ENCODE results near the gene CASP8. TPM values are rescaled to one million over a fixed set of nuclear protein-coding genes. Genes with fewer than 3 reads are reported as not detected.
"Not testable (repeated sequence)": the region's sequence is repeated elsewhere in the genome, so short reads cannot be mapped to it uniquely, and the experiment has no call there.

The CASP8 gene
- total RNA-seq, 4 donors from 2014 or later = 2.6 to 111 (median 20.7) TPM

- no peak for DNase-seq
- Histone ChIP-seq H3K4me1 (no peaks in the 10 kb centered on the region), H3K9me3 (no peaks in the 10 kb centered on the region), H3K27me3 (no peaks in the 10 kb centered on the region), H3K27ac (no peak overlapping the region), H3K4me3 (no peak overlapping the region), H3K36me3 (no peaks in the 10 kb centered on the region)
- intact Hi-C loops (cut with DNase I; ENCODE audit: low total_unique reads) = no loop called here
- no peak for TF ChIP-seq POLR2A (IDR thresholded peaks at IDR 0.05)
- TF ChIP-seq CTCF (IDR thresholded peaks at IDR 0.05) = no peak
Measured at GRCh38 chr2:201279079-201279478, 18.7 kb downstream of the CASP8 start.

GRCh38 chr2:201280191-201281040, 20.1 kb downstream of the CASP8 start:
- Histone ChIP-seq H3K9me3 (no peaks in the 10 kb centered on the region), H3K4me1 (no peaks in the 10 kb centered on the region), H3K27me3 (no peaks in the 10 kb centered on the region), H3K36me3 (no peaks in the 10 kb centered on the region), H3K4me3 (no peak overlapping the region), H3K27ac (no peak overlapping the region)
- intact Hi-C loops (cut with DNase I; ENCODE audit: low total_unique reads) = no loop called here
- no peak for TF ChIP-seq CTCF (IDR thresholded peaks at IDR 0.05)
- TF ChIP-seq POLR2A (IDR thresholded peaks at IDR 0.05) = no peak
- no peak for DNase-seq

GRCh38 chr2:201285499-201285898, 25.2 kb downstream of the CASP8 start:
- intact Hi-C loops (cut with DNase I; ENCODE audit: low total_unique reads) = no loop called here

GRCh38 chr2:201290457-201291148, 30.3 kb downstream of the CASP8 start:
- H3K27me3 ChIP-seq; H3K4me3 ChIP-seq; H3K36me3 ChIP-seq; intact Hi-C loops (cut with DNase I; ENCODE audit: low total_unique reads); H3K4me1 ChIP-seq; H3K27ac ChIP-seq; DNase-seq; H3K9me3 ChIP-seq: not testable (repeated sequence)

More at GRCh38 chr2:201285499-201285898, 25.2 kb downstream of the CASP8 start:
- Histone ChIP-seq H3K36me3 (no peaks in the 10 kb centered on the region), H3K4me1 (no peaks in the 10 kb centered on the region), H3K27me3 (no peaks in the 10 kb centered on the region), H3K9me3 (no peaks in the 10 kb centered on the region), H3K27ac (no peak overlapping the region), H3K4me3 (no peak overlapping the region)
- TF ChIP-seq CTCF (IDR thresholded peaks at IDR 0.05) (no peak), POLR2A (IDR thresholded peaks at IDR 0.05) (no peak)
- DNase-seq = no peak

GRCh38 chr2:201298462-201299052, 38.2 kb downstream of the CASP8 start:
- intact Hi-C loops (cut with DNase I; ENCODE audit: low total_unique reads) = no loop called here
- H3K4me3 ChIP-seq = no peak overlapping the region
- no peaks in the 10 kb centered on the region for H3K4me1 ChIP-seq
- DNase-seq = no peak
- no peaks in the 10 kb centered on the region for H3K27me3 ChIP-seq
- no peaks in the 10 kb centered on the region for H3K9me3 ChIP-seq
- no peaks in the 10 kb centered on the region for H3K36me3 ChIP-seq
- TF ChIP-seq CTCF (IDR thresholded peaks at IDR 0.05) (no peak), POLR2A (IDR thresholded peaks at IDR 0.05) (no peak)
- H3K27ac ChIP-seq = no peak overlapping the region

GRCh38 chr2:201299929-201300328, 39.6 kb downstream of the CASP8 start:
- H3K4me1 ChIP-seq; H3K9me3 ChIP-seq; H3K4me3 ChIP-seq; H3K27me3 ChIP-seq; H3K27ac ChIP-seq; DNase-seq; intact Hi-C loops (cut with DNase I; ENCODE audit: low total_unique reads); H3K36me3 ChIP-seq: not testable (repeated sequence)
